ENCODE data around the gene TRPT1. TPM values are rescaled to one million over a fixed set of nuclear protein-coding genes. Genes with fewer than 3 reads are reported as not detected.

Gene TRPT1
- total RNA-seq, 1 donor from 2014 or later = 52.0 TPM

DNA sequence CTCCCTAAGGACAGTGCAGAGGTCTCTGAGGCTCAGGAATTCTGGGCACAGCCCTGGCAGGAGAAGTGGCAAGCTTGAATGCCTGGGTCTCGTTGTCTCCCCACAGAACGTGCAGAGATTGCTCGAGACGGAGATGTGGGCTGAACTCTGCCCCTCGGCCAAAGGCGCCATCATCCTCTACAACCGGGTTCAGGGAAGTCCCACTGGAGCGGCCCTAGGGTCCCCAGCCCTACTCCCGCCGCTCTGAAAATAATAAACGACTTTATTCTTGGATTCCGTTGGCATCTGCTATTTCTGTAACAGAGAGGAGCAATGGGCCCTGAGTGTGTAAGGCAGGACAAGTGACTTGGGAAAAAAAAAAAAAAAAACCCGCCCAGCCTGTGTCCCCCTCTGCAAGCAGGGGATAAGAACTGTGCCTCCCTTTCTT, 3.8 kb upstream of the TRPT1 start:
- TF ChIP-seq, protein P1, sequence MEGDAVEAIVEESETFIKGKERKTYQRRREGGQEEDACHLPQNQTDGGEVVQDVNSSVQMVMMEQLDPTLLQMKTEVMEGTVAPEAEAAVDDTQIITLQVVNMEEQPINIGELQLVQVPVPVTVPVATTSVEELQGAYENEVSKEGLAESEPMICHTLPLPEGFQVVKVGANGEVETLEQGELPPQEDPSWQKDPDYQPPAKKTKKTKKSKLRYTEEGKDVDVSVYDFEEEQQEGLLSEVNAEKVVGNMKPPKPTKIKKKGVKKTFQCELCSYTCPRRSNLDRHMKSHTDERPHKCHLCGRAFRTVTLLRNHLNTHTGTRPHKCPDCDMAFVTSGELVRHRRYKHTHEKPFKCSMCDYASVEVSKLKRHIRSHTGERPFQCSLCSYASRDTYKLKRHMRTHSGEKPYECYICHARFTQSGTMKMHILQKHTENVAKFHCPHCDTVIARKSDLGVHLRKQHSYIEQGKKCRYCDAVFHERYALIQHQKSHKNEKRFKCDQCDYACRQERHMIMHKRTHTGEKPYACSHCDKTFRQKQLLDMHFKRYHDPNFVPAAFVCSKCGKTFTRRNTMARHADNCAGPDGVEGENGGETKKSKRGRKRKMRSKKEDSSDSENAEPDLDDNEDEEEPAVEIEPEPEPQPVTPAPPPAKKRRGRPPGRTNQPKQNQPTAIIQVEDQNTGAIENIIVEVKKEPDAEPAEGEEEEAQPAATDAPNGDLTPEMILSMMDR (IDR thresholded peaks at IDR 0.05; ENCODE audit: unreplicated experiment) = no peak
- Mint-ChIP-seq H3K4me3 (ENCODE audit: low read depth) (peak overlapping the region; percentile 78), H3K36me3 (ENCODE audit: insufficient read depth) (no peaks in the 10 kb centered on the region), H3K9me3 (ENCODE audit: low read depth) (no peaks in the 10 kb centered on the region), H3K4me1 (ENCODE audit: low read depth) (peaks cover 16% of the 10 kb centered on the region), H3K27ac (peak overlapping the region; percentile 93), H3K27me3 (no peaks in the 10 kb centered on the region)
- DNase-seq (ENCODE audit: low spot score, unreplicated experiment) = no peak

DNA sequence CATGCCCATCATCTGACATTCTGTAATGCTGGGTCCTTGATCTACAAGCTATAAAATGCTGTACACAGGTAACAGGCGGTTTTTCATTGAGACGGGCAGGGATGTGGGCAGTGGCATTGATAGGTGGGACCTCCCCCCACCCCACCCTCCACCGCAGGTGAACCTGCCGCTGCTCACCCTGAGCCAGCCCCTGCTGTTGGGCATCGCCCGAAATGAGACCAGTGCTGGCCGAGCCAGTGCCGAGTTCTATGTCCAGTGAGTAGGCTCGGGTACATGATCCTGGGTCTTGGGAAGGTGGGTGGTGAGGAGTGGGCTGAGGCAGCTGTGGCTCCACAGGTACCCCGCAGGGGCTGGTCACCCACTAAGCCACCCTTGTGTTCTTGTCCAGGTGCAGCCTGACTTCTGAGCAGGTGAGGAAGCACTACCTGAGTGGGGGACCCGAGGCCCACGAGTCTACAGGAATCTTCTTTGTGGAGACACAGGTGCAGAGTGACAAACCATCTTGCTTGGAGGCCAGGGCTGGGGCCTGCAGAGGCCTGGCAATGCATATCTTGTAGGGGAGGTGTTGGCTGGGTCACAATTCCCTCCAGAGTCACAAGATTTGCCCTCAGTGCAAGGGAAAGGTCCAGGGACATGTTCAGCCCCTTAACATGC, 3.2 kb upstream of the TRPT1 start:
- Mint-ChIP-seq H3K36me3 (ENCODE audit: insufficient read depth) (no peaks in the 10 kb centered on the region), H3K4me1 (ENCODE audit: low read depth) (peaks cover 16% of the 10 kb centered on the region), H3K4me3 (ENCODE audit: low read depth) (peak overlapping the region; percentile 78), H3K27me3 (no peaks in the 10 kb centered on the region), H3K27ac (peak overlapping the region; percentile 93), H3K9me3 (ENCODE audit: low read depth) (no peaks in the 10 kb centered on the region)
- TF ChIP-seq, protein P1 (IDR thresholded peaks at IDR 0.05; ENCODE audit: unreplicated experiment) = no peak
- DNase-seq (ENCODE audit: low spot score, unreplicated experiment) = no peak

DNA sequence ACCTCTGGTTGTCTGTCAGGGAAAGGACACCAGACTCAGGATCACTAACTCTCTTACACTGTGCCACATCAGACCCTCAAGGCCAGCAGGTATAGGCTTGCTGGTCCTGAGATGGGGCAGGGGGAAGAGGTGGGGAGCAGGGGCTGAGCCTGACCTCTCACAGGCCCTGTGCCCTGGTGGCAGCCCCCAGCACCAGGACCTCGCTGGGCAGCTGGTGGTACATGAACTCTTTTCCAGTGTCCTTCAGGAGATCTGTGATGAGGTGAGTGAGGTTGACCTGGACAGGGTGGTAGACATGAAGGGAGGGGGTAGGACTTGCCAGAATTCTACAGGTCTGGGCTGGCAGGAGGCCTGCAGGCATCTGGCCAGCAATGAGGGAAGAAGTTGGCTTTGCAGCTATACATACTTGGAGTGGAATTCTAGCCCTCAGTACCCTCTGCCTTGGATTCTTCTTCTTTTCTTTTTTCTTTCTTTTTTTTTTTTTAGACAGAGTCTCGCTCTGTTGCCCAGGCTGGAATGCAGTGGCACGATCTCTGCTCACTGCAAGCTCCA, 1.5 kb upstream of the TRPT1 start:
- DNase-seq (ENCODE audit: low spot score, unreplicated experiment) = no peak
- Mint-ChIP-seq H3K9me3 (ENCODE audit: low read depth) (no peaks in the 10 kb centered on the region), H3K27ac (no peak overlapping the region), H3K36me3 (ENCODE audit: insufficient read depth) (no peaks in the 10 kb centered on the region), H3K27me3 (no peaks in the 10 kb centered on the region), H3K4me3 (ENCODE audit: low read depth) (peak overlapping the region; percentile 87), H3K4me1 (ENCODE audit: low read depth) (peaks cover 16% of the 10 kb centered on the region)
- TF ChIP-seq, protein P1 (IDR thresholded peaks at IDR 0.05; ENCODE audit: unreplicated experiment) = no peak

DNA sequence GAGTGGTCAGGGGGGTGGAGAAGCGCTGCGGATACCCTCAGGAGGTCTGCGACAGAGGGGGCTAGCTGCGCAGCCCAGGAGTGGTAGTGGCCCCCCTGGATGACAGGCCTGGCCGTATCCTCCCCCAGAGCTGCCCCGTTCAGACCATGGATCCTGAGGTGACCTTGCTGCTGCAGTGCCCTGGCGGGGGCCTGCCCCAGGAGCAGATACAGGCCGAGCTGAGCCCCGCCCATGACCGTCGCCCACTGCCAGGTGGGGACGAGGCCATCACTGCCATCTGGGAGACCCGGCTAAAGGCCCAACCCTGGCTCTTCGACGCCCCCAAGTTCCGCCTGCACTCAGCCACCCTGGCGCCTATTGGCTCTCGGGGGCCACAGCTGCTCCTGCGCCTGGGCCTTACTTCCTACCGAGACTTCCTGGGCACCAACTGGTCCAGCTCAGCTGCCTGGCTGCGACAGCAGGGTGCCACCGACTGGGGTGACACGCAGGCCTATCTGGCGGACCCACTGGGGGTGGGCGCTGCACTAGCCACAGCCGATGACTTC, 593 bp upstream of the TRPT1 start:
- no peak for DNase-seq (ENCODE audit: low spot score, unreplicated experiment)
- no peaks in the 10 kb centered on the region for H3K27me3 Mint-ChIP-seq
- peak overlapping the region; percentile 87 for H3K4me3 Mint-ChIP-seq (ENCODE audit: low read depth)
- no peak overlapping the region for H3K27ac Mint-ChIP-seq
- no peaks in the 10 kb centered on the region for H3K36me3 Mint-ChIP-seq (ENCODE audit: insufficient read depth)
- H3K9me3 Mint-ChIP-seq (ENCODE audit: low read depth) = no peaks in the 10 kb centered on the region
- peaks cover 16% of the 10 kb centered on the region for H3K4me1 Mint-ChIP-seq (ENCODE audit: low read depth)
- TF ChIP-seq, protein P1 (IDR thresholded peaks at IDR 0.05; ENCODE audit: unreplicated experiment) = no peak

DNA sequence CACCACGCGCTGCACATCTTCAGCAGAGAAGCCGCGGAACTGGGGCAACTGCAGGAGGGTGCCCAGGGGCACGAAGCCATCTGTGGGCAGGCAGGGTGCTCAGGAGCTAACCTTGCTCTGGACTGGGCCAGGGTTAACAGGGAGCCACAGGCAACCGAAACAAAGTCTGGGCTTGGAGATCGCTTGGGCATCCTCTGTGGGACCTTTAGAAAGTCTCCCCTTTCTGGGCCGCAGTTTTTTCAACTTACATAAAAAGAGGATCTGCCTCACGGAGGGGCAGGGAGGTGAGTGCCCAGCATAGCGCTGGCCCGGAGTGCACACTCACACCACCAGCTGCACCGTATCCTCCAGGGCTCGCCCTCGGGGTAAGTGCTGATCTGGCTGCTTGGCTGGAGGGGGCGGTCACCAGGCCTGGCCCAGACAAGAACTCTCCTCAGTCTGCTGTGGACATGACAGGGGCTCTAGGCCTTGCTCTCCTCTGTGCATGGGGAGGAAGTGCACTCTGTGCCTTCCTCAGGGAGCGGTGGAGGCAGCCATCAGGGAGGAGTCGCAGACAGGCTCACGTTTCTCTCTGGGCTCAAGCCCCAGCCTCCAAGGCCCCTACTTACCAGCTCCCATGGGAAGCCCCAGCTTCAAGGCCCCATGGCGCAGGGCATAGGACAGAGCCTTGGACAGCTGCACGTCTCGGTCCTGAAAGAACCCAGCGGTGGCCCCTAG, 937 bp downstream of the TRPT1 start:
- no peaks in the 10 kb centered on the region for H3K9me3 Mint-ChIP-seq (ENCODE audit: low read depth)
- H3K4me1 Mint-ChIP-seq (ENCODE audit: low read depth) = peaks cover 13% of the 10 kb centered on the region
- no peak for DNase-seq (ENCODE audit: low spot score, unreplicated experiment)
- H3K27ac Mint-ChIP-seq = no peak overlapping the region
- H3K4me3 Mint-ChIP-seq (ENCODE audit: low read depth) = peak overlapping the region; percentile 87
- H3K36me3 Mint-ChIP-seq (ENCODE audit: insufficient read depth) = no peaks in the 10 kb centered on the region
- no peaks in the 10 kb centered on the region for H3K27me3 Mint-ChIP-seq
- TF ChIP-seq, protein P1 (IDR thresholded peaks at IDR 0.05; ENCODE audit: unreplicated experiment) = no peak
